Measurements from ENCODE around the gene FCRL1. TPM values are rescaled to one million over a fixed set of nuclear protein-coding genes. Genes with fewer than 3 reads are reported as not detected.

FCRL1 gene
- total RNA-seq, 1 experiment from 2014 or later: not detected

DNA sequence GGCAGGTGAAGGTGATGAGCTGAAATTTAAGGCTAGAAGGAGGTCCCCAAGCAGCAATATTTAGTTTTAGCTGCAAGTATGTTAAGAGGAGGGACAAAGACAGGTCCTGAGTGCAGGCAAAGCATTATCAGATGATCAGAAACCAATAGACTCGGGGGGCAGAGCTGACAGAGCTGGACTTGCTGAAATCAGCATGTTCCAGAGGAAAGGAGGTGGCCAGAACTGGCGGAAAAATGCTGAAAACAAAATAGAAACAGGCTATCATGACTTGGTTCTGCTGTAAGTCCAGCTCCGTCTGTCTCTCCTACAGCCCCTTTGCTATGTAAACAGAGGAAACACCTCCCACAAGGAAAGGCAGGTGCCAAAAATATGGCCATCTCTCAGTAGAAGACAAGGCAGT lies 21.8 kb upstream of the FCRL1 start, which contains the start of gene CD5L:
Gene CD5L (minus strand): TSS at position 101 of the 400 bp plus-strand sequence. CDS start 107 bp downstream, outside the sequence.
- H3K27me3 ChIP-seq (ENCODE audit: insufficient read depth, low read length): no peaks in the 10 kb centered on the region; the same call in 1 of the 2 replicates
- no peaks in the 10 kb centered on the region for H3K4me1 ChIP-seq (ENCODE audit: insufficient read depth, low read length)
- no peak for DNase-seq
- Mint-ChIP-seq H3K27me3 (ENCODE audit: low read depth) (no peaks in the 10 kb centered on the region; the same call in 1 of the 2 replicates), H3K36me3 (ENCODE audit: insufficient read depth in 1 of 3, low read depth in 3 of 3) (no peaks in the 10 kb centered on the region), H3K27ac (no peak within 1 kb of the TSS), H3K4me3 (no peak within 1 kb of the TSS), H3K4me1 (peaks cover 4% of the 10 kb centered on the region in 2 experiments; a peak in 1 of 4 replicates), H3K9me3 (no peaks in the 10 kb centered on the region)
- no peaks in the 10 kb centered on the region for H3K9me3 ChIP-seq (ENCODE audit: control insufficient read depth, low read depth, low read length)
- H2BK5ac ChIP-seq (ENCODE audit: insufficient read length, low read length): no peak within 1 kb of the TSS
- no peak within 1 kb of the TSS for H3K56ac ChIP-seq (ENCODE audit: insufficient read length, low read depth, low read length)
- no peaks in the 10 kb centered on the region for H4K20me1 ChIP-seq (ENCODE audit: control insufficient read depth, insufficient read depth, insufficient read length)
- H2BK120ac ChIP-seq (ENCODE audit: low read depth, low read length, poor library complexity, severe bottlenecking): no peak within 1 kb of the TSS
- no peak within 1 kb of the TSS for H4K91ac ChIP-seq (ENCODE audit: insufficient read length, low read depth, low read length)
- no peak within 1 kb of the TSS for H3T11ph ChIP-seq (ENCODE audit: low read length)
- H3K23ac ChIP-seq (ENCODE audit: insufficient read length, low read depth, low read length): no peak within 1 kb of the TSS
- no peak within 1 kb of the TSS for H3K4me2 ChIP-seq (ENCODE audit: insufficient read depth, insufficient read length, low read length)
- no peak within 1 kb of the TSS for H3K4ac ChIP-seq (ENCODE audit: low read depth, low read length)
- H2AK5ac ChIP-seq (ENCODE audit: insufficient read length, low read length): no peak within 1 kb of the TSS
- no peak within 1 kb of the TSS for H2BK15ac ChIP-seq (ENCODE audit: low read depth, low read length)
- H3K23me2 ChIP-seq (ENCODE audit: insufficient read length, low read depth, low read length, poor library complexity, severe bottlenecking): no peaks in the 10 kb centered on the region
- no peak within 1 kb of the TSS for H2AFZ ChIP-seq (ENCODE audit: low read length)
- H4K8ac ChIP-seq (replicated peaks; ENCODE audit: insufficient read length, low read depth, low read length): no peak within 1 kb of the TSS
- no peak within 1 kb of the TSS for H3K14ac ChIP-seq (ENCODE audit: insufficient read depth, low read length)
- no peak within 1 kb of the TSS for H2BK20ac ChIP-seq (ENCODE audit: low read depth, low read length, poor library complexity, severe bottlenecking)
- no peak for TF ChIP-seq CTCF (conservative IDR thresholded peaks at IDR 0.05)
- no peak within 1 kb of the TSS for H2BK12ac ChIP-seq (ENCODE audit: insufficient read length, low read depth, low read length)
- H3K79me2 ChIP-seq (ENCODE audit: insufficient read depth, low read length): no peaks in the 10 kb centered on the region
- no peaks in the 10 kb centered on the region for H3K79me1 ChIP-seq (ENCODE audit: insufficient read depth, low read depth, low read length, poor library complexity, severe bottlenecking)
- no peak within 1 kb of the TSS for H3K9ac ChIP-seq (ENCODE audit: extremely low read depth, insufficient read length, low read length)
- WGBS (ENCODE audit: extremely low coverage, insufficient read length, low lambda C conversion rate): no CpG with 5 or more reads among the region's 3 CpGs
- no peak within 1 kb of the TSS for H3K18ac ChIP-seq (ENCODE audit: insufficient read length, low read depth, low read length)
- no peak within 1 kb of the TSS for H3K27ac ChIP-seq (ENCODE audit: insufficient read length, low read depth, low read length)
- H4K5ac ChIP-seq (ENCODE audit: insufficient read length, low read depth, low read length): no peak within 1 kb of the TSS

Data from H9 (cell line).